Hair follicle dermal papilla cell (primary cell): ENCODE data around the gene IL13RA1. TPM values are rescaled to one million over a fixed set of nuclear protein-coding genes. Genes with fewer than 3 reads are reported as not detected.

ENCODE experiments used
- small RNA-seq: library from RNA; depleted of rRNA; stranded (forward); fragments of <200 nt; gene quantifications from one replicate; pipeline ENCODE3, GENCODE V24; 2012
- total RNA-seq: library from RNA; depleted of rRNA; stranded (reverse); fragments of >200 nt; gene quantifications from 2 replicates; pipeline ENCODE4 v1.2.3, GENCODE V29; 2012

IL13RA1 gene
- total RNA-seq, result 52.5 and 68.3 TPM in 2 replicates

DNA sequence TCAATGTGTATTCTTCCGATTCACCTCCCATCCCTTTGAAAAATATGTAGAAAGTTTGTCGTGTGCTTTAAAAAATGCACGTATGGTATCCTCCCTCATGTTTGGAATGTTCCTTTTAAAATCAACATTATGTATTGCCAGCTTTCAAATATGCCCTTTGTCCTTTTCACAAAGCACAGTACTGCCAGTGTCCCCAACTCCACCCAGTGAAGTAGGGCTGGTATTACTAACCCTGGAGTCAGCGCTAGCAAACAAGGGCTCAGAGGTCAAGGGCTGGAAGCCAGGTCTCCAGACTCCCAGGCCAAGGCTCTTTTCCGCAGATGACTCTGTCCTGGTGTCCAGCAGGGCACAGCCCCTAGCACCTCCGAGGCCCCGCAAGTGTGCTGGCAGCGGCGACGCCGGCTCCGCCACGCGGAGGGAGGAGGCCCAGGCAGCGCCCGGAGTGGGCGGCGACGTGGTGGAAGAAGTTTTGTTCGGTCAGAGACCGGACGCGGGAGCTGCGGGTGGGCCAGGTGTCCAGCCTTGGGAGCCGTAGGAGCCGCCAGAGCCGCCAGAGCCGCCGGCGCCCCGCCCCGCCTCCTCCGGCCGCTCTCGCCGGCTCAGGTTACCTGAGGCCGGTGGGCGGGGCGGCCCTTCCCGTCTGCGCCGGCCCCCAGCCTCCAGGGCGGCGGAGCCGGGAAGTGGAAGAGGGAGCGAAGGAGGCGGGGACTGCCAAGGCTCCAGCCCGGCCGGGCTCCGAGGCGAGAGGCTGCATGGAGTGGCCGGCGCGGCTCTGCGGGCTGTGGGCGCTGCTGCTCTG, at the start of gene IL13RA1:
TSS of gene IL13RA1 (plus strand) at position 720 of the 799 bp plus-strand sequence. CDS start at position 753, 33 bp downstream.

DNA sequence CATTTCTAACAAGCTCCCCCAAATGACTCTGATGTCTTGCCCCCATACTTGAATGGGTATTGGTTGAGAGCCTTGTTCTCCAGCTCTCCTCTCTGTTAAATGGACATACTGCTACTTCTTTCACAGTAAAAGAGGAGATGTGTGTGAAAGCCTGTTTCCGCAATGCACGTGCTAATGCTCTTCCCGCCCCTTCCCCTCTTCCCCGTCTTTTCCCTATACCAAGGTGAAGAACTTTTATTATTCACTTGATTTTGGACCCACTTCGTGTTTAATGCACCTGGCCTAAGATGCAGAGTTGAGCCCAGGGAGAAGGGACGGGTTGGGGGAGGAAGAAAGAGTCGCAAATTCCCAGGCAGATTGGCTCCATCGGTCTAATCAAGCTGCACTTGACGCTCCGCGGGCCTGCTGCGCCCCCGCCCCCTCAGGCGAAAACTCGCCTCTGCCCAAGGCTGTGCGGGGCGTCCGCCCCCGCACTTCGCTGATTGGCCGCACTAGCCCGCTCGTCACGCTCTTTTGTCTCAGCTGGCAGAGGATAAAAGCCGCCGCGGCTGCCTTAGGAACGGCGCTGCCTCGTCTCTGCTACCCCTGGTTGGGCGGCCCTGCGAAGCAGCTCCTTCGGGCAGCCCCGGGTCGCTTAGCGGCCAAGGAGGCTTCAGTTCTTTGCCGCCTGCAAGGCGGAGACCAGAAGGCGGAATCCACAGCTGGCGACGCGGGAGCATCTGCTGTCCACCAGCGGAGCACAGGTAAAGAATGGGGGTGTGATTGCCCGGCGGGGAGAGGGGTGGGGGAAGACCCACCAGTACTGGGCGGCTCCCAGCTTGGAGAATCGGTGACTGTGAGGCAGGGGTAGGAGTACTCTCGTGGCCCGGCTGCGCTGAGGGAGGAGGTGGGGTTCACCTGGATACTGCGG, 96.1 kb downstream of the IL13RA1 start, which contains the start of gene ZCCHC12:
TSS of gene ZCCHC12 (plus strand) at position 562 of the 910 bp plus-strand sequence. CDS start 1,421 bp downstream, outside the sequence.

Small RNA genes lying within 50 kb of the gene (small RNA-seq; reads per million reads assigned to genes)
- gene RF00566, result not detected

Other genes with a start within 250 kb of the IL13RA1 start
- 39.1 and 45.4 TPM in 2 replicates for gene DOCK11, start 231.8 kb upstream of the IL13RA1 start, total RNA-seq
- gene ZCCHC12, start 96.2 kb downstream of the IL13RA1 start, total RNA-seq, result not detected in 2 replicates
- gene LONRF3, start 247.0 kb downstream of the IL13RA1 start, total RNA-seq, result 0.65 TPM in 1 of 2 replicates, not detected in the other